ENCODE data around the gene EML6. TPM values are rescaled to one million over a fixed set of nuclear protein-coding genes. Genes with fewer than 3 reads are reported as not detected.

EML6 gene
- total and polyA plus RNA-seq, 4 donors: 0.94 to 5.1 (median 2.0) TPM

GRCh38 chr2:54676656-54677055 lies 46.8 kb upstream of the EML6 start:
- DNase-seq: no peak
- Histone ChIP-seq H3K36me3 (ENCODE audit: control insufficient read depth in 4 of 4, insufficient read depth in 4 of 4, low read length in 4 of 4) (peaks cover 0 to 8% (median 0%) of the 10 kb centered on the region in 4 donors), H3K27ac (ENCODE audit: low read depth in 1 of 2, low read length in 1 of 2) (no peak overlapping the region), H3K4me3 (no peak overlapping the region), H3K4me1 (ENCODE audit: control insufficient read depth in 5 of 5, insufficient read depth in 5 of 5, low read length in 5 of 5) (peaks cover 4 to 31% (median 14%) of the 10 kb centered on the region in 5 donors), H3K9ac (ENCODE audit: insufficient read depth in 1 of 2, low read length in 2 of 2) (no peak overlapping the region), H3K27me3 (ENCODE audit: control insufficient read depth in 3 of 3, insufficient read depth in 3 of 3, low read length in 2 of 3) (no peaks in the 10 kb centered on the region), H3K9me3 (ENCODE audit: control insufficient read depth in 4 of 4, insufficient read depth in 3 of 4, low read length in 3 of 4) (no peaks in the 10 kb centered on the region)
- 69 to 79% methylated on average over 2 of the region's 2 CpGs for WGBS, 2 donors
- TF ChIP-seq CTCF (IDR thresholded peaks at IDR 0.05; ENCODE audit: control extremely low read depth, extremely low read depth): no peak
- no peak for ATAC-seq (ENCODE audit: insufficient read depth, low FRiP score)

DNA sequence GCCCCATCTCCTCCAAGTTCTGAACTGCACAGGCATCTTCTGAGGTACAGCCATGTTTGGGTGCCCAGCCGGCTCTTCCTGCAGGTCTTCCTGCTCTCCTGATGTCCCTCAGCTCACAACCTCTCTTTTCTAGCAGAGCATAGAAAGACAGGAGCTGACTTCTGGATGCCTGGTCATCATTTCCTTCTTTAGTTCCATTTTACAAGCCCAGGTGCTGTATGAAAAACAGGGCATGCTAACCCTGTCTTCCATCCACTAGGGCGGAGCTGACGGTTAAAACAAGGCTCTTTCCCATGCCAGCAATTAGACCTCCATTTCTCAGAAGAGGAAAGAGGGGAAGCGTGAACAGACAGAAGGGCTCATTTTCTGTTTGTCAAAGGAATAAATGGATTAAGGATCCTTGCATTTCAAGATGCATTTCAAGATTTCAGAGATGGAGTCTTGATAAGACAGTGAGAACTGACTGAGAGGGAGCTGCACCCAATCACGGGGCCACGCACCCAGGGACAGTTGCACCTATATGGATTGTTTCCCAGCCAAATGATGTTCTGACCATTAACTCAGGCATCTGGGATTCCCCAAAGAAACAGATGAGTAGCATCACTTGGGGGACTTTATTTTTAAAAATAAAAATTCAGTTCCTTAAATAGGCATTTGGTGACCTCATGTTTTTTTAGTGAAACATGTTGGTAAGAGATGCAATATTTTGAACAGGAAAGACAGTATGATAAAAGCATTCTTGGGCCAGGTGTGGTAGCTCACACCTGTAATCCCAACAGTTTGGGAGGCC lies 45.8 kb upstream of the EML6 start:
- Histone ChIP-seq H3K4me3 (no peak overlapping the region), H3K4me1 (ENCODE audit: control insufficient read depth in 5 of 5, insufficient read depth in 5 of 5, low read length in 5 of 5) (peaks cover 4 to 26% (median 14%) of the 10 kb centered on the region in 5 donors), H3K9ac (ENCODE audit: insufficient read depth in 1 of 2, low read length in 2 of 2) (no peak overlapping the region), H3K27me3 (ENCODE audit: control insufficient read depth in 3 of 3, insufficient read depth in 3 of 3, low read length in 2 of 3) (no peaks in the 10 kb centered on the region), H3K36me3 (ENCODE audit: control insufficient read depth in 4 of 4, insufficient read depth in 4 of 4, low read length in 4 of 4) (peaks cover 0 to 2% (median 0%) of the 10 kb centered on the region in 4 donors), H3K9me3 (ENCODE audit: control insufficient read depth in 4 of 4, insufficient read depth in 3 of 4, low read length in 3 of 4) (no peaks in the 10 kb centered on the region), H3K27ac (ENCODE audit: low read depth in 1 of 2, low read length in 1 of 2) (no peak overlapping the region)
- no peak for TF ChIP-seq CTCF (IDR thresholded peaks at IDR 0.05; ENCODE audit: control extremely low read depth, extremely low read depth)
- 97% methylated on average over 6 of the region's 6 CpGs for WGBS, 2 donors
- no peak for ATAC-seq (ENCODE audit: insufficient read depth, low FRiP score)
- no peak for DNase-seq

DNA sequence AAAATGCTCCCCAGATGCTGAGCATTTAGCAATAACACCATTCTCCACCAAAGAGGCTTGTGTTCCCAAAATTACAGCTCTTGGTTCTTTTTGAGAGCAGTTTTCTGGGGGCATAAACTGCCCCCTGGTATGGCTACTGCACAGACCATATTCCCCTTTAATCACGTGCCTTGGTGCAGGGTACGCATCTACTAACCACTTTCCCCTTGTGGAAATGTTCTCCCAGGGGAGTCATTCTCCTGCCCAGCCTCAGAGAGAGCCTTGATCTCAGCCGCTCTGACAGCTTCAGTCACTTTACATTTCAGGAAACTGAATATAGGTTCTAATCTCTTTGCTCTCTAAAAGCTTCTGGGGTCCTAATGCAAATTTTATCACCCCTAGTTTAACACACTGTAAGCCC lies 44.7 kb upstream of the EML6 start:
- TF ChIP-seq CTCF (IDR thresholded peaks at IDR 0.05; ENCODE audit: control extremely low read depth, extremely low read depth): no peak
- 80 to 89% methylated on average over 3 of the region's 3 CpGs for WGBS, 2 donors
- no peak overlapping the region for H3K9ac ChIP-seq (ENCODE audit: insufficient read depth in 1 of 2, low read length in 2 of 2)
- DNase-seq (no peak), ATAC-seq (ENCODE audit: insufficient read depth, low FRiP score) (no peak)
- no peak overlapping the region for H3K27ac ChIP-seq (ENCODE audit: low read depth in 1 of 2, low read length in 1 of 2)
- H3K36me3 ChIP-seq (ENCODE audit: control insufficient read depth in 4 of 4, insufficient read depth in 4 of 4, low read length in 4 of 4): peaks cover 0 to 2% (median 0%) of the 10 kb centered on the region in 4 donors
- peaks cover 4 to 21% (median 10%) of the 10 kb centered on the region in 5 donors for H3K4me1 ChIP-seq (ENCODE audit: control insufficient read depth in 5 of 5, insufficient read depth in 5 of 5, low read length in 5 of 5)
- no peaks in the 10 kb centered on the region for H3K9me3 ChIP-seq (ENCODE audit: control insufficient read depth in 4 of 4, insufficient read depth in 3 of 4, low read length in 3 of 4)
- H3K4me3 ChIP-seq: no peak overlapping the region
- no peaks in the 10 kb centered on the region for H3K27me3 ChIP-seq (ENCODE audit: control insufficient read depth in 3 of 3, insufficient read depth in 3 of 3, low read length in 2 of 3)
